ENCODE results near the gene WTIP. TPM values are rescaled to one million over a fixed set of nuclear protein-coding genes. Genes with fewer than 3 reads are reported as not detected.

Gene WTIP
- total and polyA plus RNA-seq, 2 donors (not counting 3 experiments of a cell fraction or from before 2014, with no cell fraction given), result 22.4 to 25.7 TPM

- H3K9ac ChIP-seq (replicated peaks; ENCODE audit: extremely low read depth, insufficient read depth, low read length), result no peak overlapping the region
- H2AFZ ChIP-seq (ENCODE audit: low read depth, low read length), result no peak overlapping the region
- no TSS peak for BruUV-seq (replicated peaks)
- no peaks in the 10 kb centered on the region for H3K79me2 ChIP-seq (ENCODE audit: control insufficient read depth, insufficient read depth, low read length)
- H3K27me3 ChIP-seq (ENCODE audit: control insufficient read depth in 2 of 2, insufficient read depth in 2 of 2, low read length in 2 of 2), result no peaks in the 10 kb centered on the region
- DNase-seq (ENCODE audit: low read depth, low spot score), result no peak
- H3K4me3 ChIP-seq (replicated peaks in 1 of 3; ENCODE audit: insufficient read depth in 1 of 3, low read depth in 1 of 3, low read length in 3 of 3), result no peak overlapping the region
- CTCF ChIA-PET, result interaction anchor here (1.5 kb wide), 1 partner anchor 210 kb away, joined by 3 read pairs; no protein-coding TSS in a partner anchor
- intact Hi-C loops (cut with micrococcal nuclease), result no loop called here
- no peak overlapping the region for H3K4me2 ChIP-seq (ENCODE audit: insufficient read depth, low read length)
- TF ChIP-seq MYC (IDR thresholded peaks at IDR 0.05; ENCODE audit: low read depth, low read length), result no peak
- TF ChIP-seq GATA2 (IDR thresholded peaks at IDR 0.05; ENCODE audit: insufficient read depth, insufficient read length, low read depth, low read length), result no peak
- no peak for TF ChIP-seq MAX (IDR thresholded peaks at IDR 0.05; ENCODE audit: insufficient read depth, insufficient read length)
- TF ChIP-seq JUN (IDR thresholded peaks at IDR 0.05; ENCODE audit: borderline replicate concordance, insufficient read depth, insufficient read length, low read depth), result no peak
- no peak for TF ChIP-seq POLR2AphosphoS5 (IDR thresholded peaks at IDR 0.05; ENCODE audit: insufficient read depth, low read depth, low read length)
- no peak for TF ChIP-seq CTCF (IDR thresholded peaks at IDR 0.05; ENCODE audit: extremely low read depth in 1 of 2, insufficient read depth in 1 of 2, low read depth in 1 of 2, low read length in 2 of 2)
- TF ChIP-seq POLR2A (IDR thresholded peaks at IDR 0.05; ENCODE audit: low read depth, low read length), result no peak
- TF ChIP-seq FOS (IDR thresholded peaks at IDR 0.05; ENCODE audit: borderline replicate concordance, insufficient read depth, low read length), result no peak
- TF ChIP-seq EZH2 (IDR thresholded peaks at IDR 0.05; ENCODE audit: borderline replicate concordance, low read depth, low read length, severe bottlenecking), result no peak
- no peaks in the 10 kb centered on the region for H4K20me1 ChIP-seq (replicated peaks; ENCODE audit: control insufficient read depth, extremely low read depth, insufficient read depth, low read length)
- POLR2A ChIA-PET, result interaction anchor here (0.6 kb wide), 1 partner anchor 98 kb away, joined by 7 read pairs; no protein-coding TSS in a partner anchor
- H3K4me1 ChIP-seq (ENCODE audit: control insufficient read depth, extremely low read depth, insufficient read depth, low read length), result no peaks in the 10 kb centered on the region
- H3K9me1 ChIP-seq (replicated peaks; ENCODE audit: control insufficient read depth, extremely low read depth, insufficient read depth, low read length), result no peaks in the 10 kb centered on the region
- dilution Hi-C loops (cut with MboI; ENCODE audit: extremely low pct_ligation_motif_present, low sequenced_read_pairs), result no loop called here
- FAIRE-seq, result no peak
- H3K27ac ChIP-seq (ENCODE audit: insufficient read depth, low read depth, low read length), result no peak overlapping the region
- peaks cover 0 to 4% of the 10 kb centered on the region in 2 experiments for H3K36me3 ChIP-seq (ENCODE audit: control insufficient read depth in 2 of 2, extremely low read depth in 1 of 2, insufficient read depth in 2 of 2, low read length in 2 of 2)
- no peaks in the 10 kb centered on the region for H3K9me3 ChIP-seq (replicated peaks; ENCODE audit: control insufficient read depth, insufficient read depth, low read length)
Observed at GRCh38 chr19:34502582-34503411, 21.2 kb downstream of the WTIP start.

Data from endothelial cell of umbilical vein (primary cell).